Upper lobe of left lung (tissue), 4 donors: ENCODE results near the gene CD59.

Experiments used
- POLR2A ChIP-seq, 4 donors: fragments of 450-650 bp; IDR thresholded peaks; one replicate each; pipeline ENCODE4 v1.5.1; 2016 to 2017; ENCODE audit warnings: antibody characterized with exemption in 4 of 4, mild to moderate bottlenecking in 2 of 4
- POLR2AphosphoS5 ChIP-seq, 2 donors: sonication (generic); formaldehyde crosslinking; IDR thresholded peaks; one replicate each; pipeline ENCODE4 v1.5.1; 2017; ENCODE audit warnings: antibody characterized with exemption in 2 of 2

GRCh38 chr11:33721984-33722383, 14.2 kb downstream of the CD59 start:
- no peak for TF ChIP-seq POLR2A (IDR thresholded peaks at IDR 0.05)
- TF ChIP-seq POLR2AphosphoS5 (IDR thresholded peaks at IDR 0.05) = no peak
